ENCODE results near the gene PRDM15. TPM values are rescaled to one million over a fixed set of nuclear protein-coding genes. Genes with fewer than 3 reads are reported as not detected.

The PRDM15 gene
- polyA plus RNA-seq, 1 donor (not counting 4 experiments of a cell fraction or from before 2014, with no cell fraction given), result 5.2 TPM

- H4K20me1 ChIP-seq (ENCODE audit: control insufficient read depth, extremely low read depth, insufficient read depth, low read length), result no peaks in the 10 kb centered on the region
- dilution Hi-C loops (cut with MboI; ENCODE audit: extremely low pct_ligation_motif_present, low sequenced_read_pairs), result no loop called here
- H3K9me3 ChIP-seq (ENCODE audit: control insufficient read depth, low read depth, low read length), result no peaks in the 10 kb centered on the region
- H3K27ac ChIP-seq (ENCODE audit: control insufficient read depth, insufficient read depth, low read length), result no peak overlapping the region
- H3K79me2 ChIP-seq (ENCODE audit: control insufficient read depth, insufficient read depth, low read length), result no peaks in the 10 kb centered on the region
- peaks cover 6 to 35% of the 10 kb centered on the region in 2 experiments for H3K36me3 ChIP-seq (ENCODE audit: control insufficient read depth in 2 of 2, extremely low read depth in 1 of 2, insufficient read depth in 2 of 2, low read length in 2 of 2)
- DNase-seq (ENCODE audit: low read depth, low spot score), result no peak
- TF ChIP-seq CTCF (optimal IDR thresholded peaks at IDR 0.05 in 1 of 3, IDR thresholded peaks at IDR 0.05 in 1 of 3, conservative IDR thresholded peaks at IDR 0.05 in 1 of 3; ENCODE audit: extremely low read depth in 1 of 3, insufficient read depth in 2 of 3, low read length in 3 of 3) (no peak), EZH2 (IDR thresholded peaks at IDR 0.05; ENCODE audit: low read length) (no peak)
- H3K9ac ChIP-seq (ENCODE audit: control insufficient read depth, extremely low read depth, insufficient read depth, low read length), result no peak overlapping the region
- H3K4me3 ChIP-seq (ENCODE audit: control insufficient read depth in 2 of 3, extremely low read depth in 1 of 3, insufficient read depth in 2 of 3, low read depth in 1 of 3, low read length in 3 of 3), result no peak overlapping the region
- no peaks in the 10 kb centered on the region for H3K4me1 ChIP-seq (ENCODE audit: control insufficient read depth, extremely low read depth, insufficient read depth, low read length)
- no peak overlapping the region for H3K4me2 ChIP-seq (ENCODE audit: control insufficient read depth, extremely low read depth, insufficient read depth, low read depth, low read length)
- H2AFZ ChIP-seq (ENCODE audit: control insufficient read depth, low read length), result no peak overlapping the region
- no peaks in the 10 kb centered on the region for H3K27me3 ChIP-seq (ENCODE audit: control insufficient read depth, extremely low read depth, insufficient read depth, low read length)
- H3K9me1 ChIP-seq (ENCODE audit: control insufficient read depth, extremely low read depth, insufficient read depth, low read length), result no peaks in the 10 kb centered on the region
- FAIRE-seq, result no peak
Measured at GRCh38 chr21:41907496-41908258, 28.5 kb upstream of the PRDM15 start.

- Histone ChIP-seq H3K27me3 (ENCODE audit: control insufficient read depth, extremely low read depth, insufficient read depth, low read length) (no peaks in the 10 kb centered on the region), H3K9me3 (ENCODE audit: control insufficient read depth, low read depth, low read length) (no peaks in the 10 kb centered on the region), H2AFZ (ENCODE audit: control insufficient read depth, low read length) (no peak overlapping the region), H3K4me2 (ENCODE audit: control insufficient read depth, extremely low read depth, insufficient read depth, low read depth, low read length) (no peak overlapping the region), H3K9ac (ENCODE audit: control insufficient read depth, extremely low read depth, insufficient read depth, low read length) (no peak overlapping the region), H3K36me3 (ENCODE audit: control insufficient read depth in 2 of 2, extremely low read depth in 1 of 2, insufficient read depth in 2 of 2, low read length in 2 of 2) (peaks cover 6 to 33% of the 10 kb centered on the region in 2 experiments), H3K27ac (ENCODE audit: control insufficient read depth, insufficient read depth, low read length) (no peak overlapping the region), H3K4me3 (ENCODE audit: control insufficient read depth in 2 of 3, extremely low read depth in 1 of 3, insufficient read depth in 2 of 3, low read depth in 1 of 3, low read length in 3 of 3) (no peak overlapping the region), H4K20me1 (ENCODE audit: control insufficient read depth, extremely low read depth, insufficient read depth, low read length) (no peaks in the 10 kb centered on the region), H3K4me1 (ENCODE audit: control insufficient read depth, extremely low read depth, insufficient read depth, low read length) (no peaks in the 10 kb centered on the region), H3K79me2 (ENCODE audit: control insufficient read depth, insufficient read depth, low read length) (no peaks in the 10 kb centered on the region), H3K9me1 (ENCODE audit: control insufficient read depth, extremely low read depth, insufficient read depth, low read length) (no peaks in the 10 kb centered on the region)
- DNase-seq (ENCODE audit: low read depth, low spot score) (no peak), FAIRE-seq (no peak)
- TF ChIP-seq CTCF (optimal IDR thresholded peaks at IDR 0.05 in 1 of 3, IDR thresholded peaks at IDR 0.05 in 1 of 3, conservative IDR thresholded peaks at IDR 0.05 in 1 of 3; ENCODE audit: extremely low read depth in 1 of 3, insufficient read depth in 2 of 3, low read length in 3 of 3), result no peak
- no peak for TF ChIP-seq EZH2 (IDR thresholded peaks at IDR 0.05; ENCODE audit: low read length)
- dilution Hi-C loops (cut with MboI; ENCODE audit: extremely low pct_ligation_motif_present, low sequenced_read_pairs), result no loop called here
Measured at GRCh38 chr21:41906770-41907169, 27.6 kb upstream of the PRDM15 start.
